CD4-positive, alpha-beta T cell (primary cell): ENCODE measurements around the gene FAM161B. TPM values are rescaled to one million over a fixed set of nuclear protein-coding genes. Genes with fewer than 3 reads are reported as not detected.

Source experiments
- ATAC-seq: fragments of 200-7000 bp; cut with Tn5 transposase; one replicate; pipeline ENCODE4 v1.10.0; 2022; ENCODE audit warnings: mild to moderate bottlenecking; ENCODE audit not compliant: poor library complexity
- CTCF ChIA-PET: fragments of 350-600 bp; sonication (Branson Sonifier 250); formaldehyde crosslinking; loops from one replicate; lab custom pipeline; 2021; ENCODE audit warnings: antibody characterized with exemption, inconsistent platforms; lab: Charles Lee
- POLR2A ChIA-PET: fragments of 350-600 bp; sonication (Branson Sonifier 250); formaldehyde crosslinking; loops from one replicate; lab custom pipeline; 2021; ENCODE audit warnings: antibody characterized with exemption, inconsistent platforms; lab: Charles Lee
- DNase-seq, 14 experiments: peaks; one replicate each; pipeline ENCODE4 v3.0.0-alpha.2; 2013 to 2020; ENCODE audit warnings: mixed read lengths in 2 of 14
- H3K27ac ChIP-seq, 2 donors: one replicate each; pipeline versions ENCODE4 v1.5.1 to v1.7.0; 2013; ENCODE audit warnings: low read length in 2 of 2, low read depth in 1 of 2, mild to moderate bottlenecking in 1 of 2
- H3K27me3 ChIP-seq, 2 experiments: 1 replicate in 1 of 2; 2 replicates in 1 of 2; pipeline versions ENCODE4 v1.6.1 to v1.7.0; 2013; ENCODE audit warnings: low read length in 2 of 2, control low read depth in 1 of 2, mild to moderate bottlenecking in 1 of 2, moderate library complexity in 1 of 2; ENCODE audit not compliant: insufficient read depth in 2 of 2, control insufficient read depth in 1 of 2
- H3K36me3 ChIP-seq: one replicate; pipeline ENCODE4 v1.6.1; 2013; ENCODE audit warnings: low read length, control low read depth; ENCODE audit not compliant: insufficient read depth
- H3K4me1 ChIP-seq: one replicate; pipeline ENCODE4 v1.6.1; 2013; ENCODE audit warnings: low read length, control low read depth; ENCODE audit not compliant: insufficient read depth
- H3K4me3 ChIP-seq: one replicate; pipeline ENCODE4 v1.5.1; 2013; ENCODE audit warnings: mild to moderate bottlenecking, low read length, moderate library complexity
- H3K9me3 ChIP-seq, 2 experiments: 1 replicate in 1 of 2; 2 replicates in 1 of 2; pipeline versions ENCODE4 v1.6.1 to v1.7.0; 2013; ENCODE audit warnings: low read length in 2 of 2, mild to moderate bottlenecking in 2 of 2, control low read depth in 1 of 2, moderate library complexity in 1 of 2; ENCODE audit not compliant: control insufficient read depth in 1 of 2, insufficient read depth in 1 of 2
- H3K27ac Mint-ChIP-seq: one replicate; pipeline ENCODE4 v1.8.0; 2020; ENCODE audit warnings: mixed read lengths
- H3K27me3 Mint-ChIP-seq: one replicate; pipeline ENCODE4 v1.8.0; 2021; ENCODE audit warnings: mixed read lengths
- H3K36me3 Mint-ChIP-seq: one replicate; pipeline ENCODE4 v1.8.0; 2021; ENCODE audit warnings: low read depth, mixed read lengths
- H3K4me1 Mint-ChIP-seq: one replicate; pipeline ENCODE4 v1.8.0; 2021; ENCODE audit warnings: low read depth, mixed read lengths
- H3K4me3 Mint-ChIP-seq: one replicate; pipeline ENCODE4 v1.8.0; 2020; ENCODE audit warnings: mild to moderate bottlenecking, mixed read lengths
- H3K9me3 Mint-ChIP-seq: one replicate; pipeline ENCODE4 v1.8.0; 2020; ENCODE audit warnings: mixed read lengths
- CTCF ChIP-seq: fragments of 200-600 bp; IDR thresholded peaks from one replicate; pipeline ENCODE4 v1.8.0; 2022; ENCODE audit warnings: antibody characterized with exemption, mild to moderate bottlenecking
- intact Hi-C, 2 experiments: fragments of 100-400 bp; cut with DNase I in 1 of 2; cut with micrococcal nuclease in 1 of 2; formaldehyde crosslinking; loops; one replicate each; pipeline versions ENCODE4 v1.15.1 to v1.9.0; 2023 to 2025; cut with DNase I, micrococcal nuclease
- total RNA-seq, 174 experiments: library from RNA in 2 of 174; stranded (reverse) in 2 of 174; gene quantifications; one replicate each; pipeline ENCODE4 v1.2.3 and lab custom pipeline; 2021 to 2026

Gene FAM161B
- total RNA-seq, 2 experiments from 2014 or later, result 1.5 to 1.7 TPM

GRCh38 chr14:73944432-73945158 is 5.3 kb downstream of the FAM161B start:
- Mint-ChIP-seq H3K4me1 (peaks cover 6% of the 10 kb centered on the region), H3K36me3 (peaks cover 28% of the 10 kb centered on the region), H3K9me3 (no peaks in the 10 kb centered on the region), H3K27me3 (no peaks in the 10 kb centered on the region), H3K4me3 (no peak overlapping the region), H3K27ac (no peak overlapping the region)
- ChIA-PET POLR2A (no interaction called here), CTCF (no interaction called here)
- Histone ChIP-seq H3K36me3 (peaks cover 25% of the 10 kb centered on the region), H3K27me3 (no peaks in the 10 kb centered on the region), H3K4me1 (peaks cover 12% of the 10 kb centered on the region), H3K4me3 (no peak overlapping the region), H3K9me3 (no peaks in the 10 kb centered on the region), H3K27ac (no peak overlapping the region)
- no peak for ATAC-seq
- intact Hi-C loops, result loop anchor here in 1 of 2 experiments (5.0 kb wide), 1 partner anchor 297 kb away; no protein-coding TSS in a partner anchor
- TF ChIP-seq CTCF, result no peak
- peak in 1 of 14 experiments; percentile 13 for DNase-seq

GRCh38 chr14:73943083-73943482 is 6.8 kb downstream of the FAM161B start:
- Mint-ChIP-seq H3K36me3 (peaks cover 28% of the 10 kb centered on the region), H3K9me3 (no peaks in the 10 kb centered on the region), H3K4me3 (no peak overlapping the region), H3K27me3 (no peaks in the 10 kb centered on the region), H3K27ac (no peak overlapping the region), H3K4me1 (peaks cover under 1% of the 10 kb centered on the region)
- DNase-seq (peak in 2 of 14 experiments; percentile 28 to 40), ATAC-seq (no peak)
- intact Hi-C loops, result no loop called here
- peaks cover 5% of the 10 kb centered on the region for H3K4me1 ChIP-seq
- ChIA-PET CTCF (no interaction called here), POLR2A (no interaction called here)
- TF ChIP-seq CTCF, result no peak
- H3K27ac ChIP-seq, result no peak overlapping the region
- H3K9me3 ChIP-seq, result no peaks in the 10 kb centered on the region
- peaks cover 25% of the 10 kb centered on the region for H3K36me3 ChIP-seq
- H3K4me3 ChIP-seq, result no peak overlapping the region
- no peaks in the 10 kb centered on the region for H3K27me3 ChIP-seq

DNA sequence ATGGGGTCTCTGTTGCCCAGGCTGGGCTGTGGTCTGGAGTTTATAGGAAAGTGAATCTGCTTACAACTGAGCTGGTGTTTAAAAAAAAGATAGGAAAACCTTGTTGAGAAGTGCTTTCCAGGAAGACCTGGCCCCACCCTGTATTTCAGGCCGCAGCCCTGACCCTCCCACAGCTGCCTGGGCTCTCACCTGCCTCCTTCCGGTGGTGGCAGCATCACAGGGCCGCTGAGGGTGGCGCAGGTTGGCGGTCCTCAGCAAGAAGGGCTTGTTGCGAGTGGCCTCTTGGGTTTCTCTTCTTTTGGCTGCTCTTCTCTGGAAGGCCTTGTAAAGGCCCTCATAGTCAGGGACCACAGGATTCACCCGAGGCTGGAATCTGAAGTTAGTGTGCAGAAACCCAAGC is 7.7 kb downstream of the FAM161B start:
- ATAC-seq (no peak), DNase-seq (no peak)
- TF ChIP-seq CTCF, result no peak
- Histone ChIP-seq H3K27ac (no peak overlapping the region), H3K4me3 (no peak overlapping the region), H3K9me3 (no peaks in the 10 kb centered on the region), H3K36me3 (peaks cover 32% of the 10 kb centered on the region), H3K4me1 (peaks cover 5% of the 10 kb centered on the region), H3K27me3 (no peaks in the 10 kb centered on the region)
- ChIA-PET POLR2A (interaction anchor here (1.4 kb wide), 1 partner anchor 8 kb away, joined by 4 read pairs; the partner anchor contains the start of genes COQ6 and FAM161B), CTCF (no interaction called here)
- intact Hi-C loops, result no loop called here
- no peaks in the 10 kb centered on the region for H3K4me1 Mint-ChIP-seq
- no peak overlapping the region for H3K4me3 Mint-ChIP-seq
- H3K9me3 Mint-ChIP-seq, result no peaks in the 10 kb centered on the region
- peaks cover 36% of the 10 kb centered on the region for H3K36me3 Mint-ChIP-seq
- H3K27me3 Mint-ChIP-seq, result no peaks in the 10 kb centered on the region
- H3K27ac Mint-ChIP-seq, result no peak overlapping the region
